Measurements from ENCODE around the gene UBE2J1.
"Not testable (repeated sequence)": the region's sequence is repeated elsewhere in the genome, so short reads cannot be mapped to it uniquely, and the experiment has no call there.

The UBE2J1 gene

DNA sequence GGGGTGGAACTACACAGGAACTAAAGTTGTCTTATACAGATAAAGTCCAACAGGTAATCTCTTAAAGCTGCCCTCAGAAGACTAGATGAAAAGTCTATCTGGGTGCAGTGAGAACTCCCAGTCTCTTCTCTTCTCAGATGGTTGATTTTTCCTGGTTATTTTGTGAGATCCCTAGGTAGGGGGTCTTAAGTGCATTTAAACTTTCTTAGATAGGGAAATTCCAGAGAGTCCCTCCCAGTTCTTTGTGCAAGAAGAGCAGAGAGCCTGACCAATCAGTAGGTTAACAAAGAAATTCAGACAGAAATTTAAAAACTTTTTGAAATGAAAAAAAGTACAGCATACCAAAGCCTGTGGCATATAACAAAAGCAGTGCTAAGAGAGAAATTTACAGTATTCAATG is 35.5 kb downstream of the UBE2J1 start:
- DNase-seq (ENCODE audit: low read depth): no peak

DNA sequence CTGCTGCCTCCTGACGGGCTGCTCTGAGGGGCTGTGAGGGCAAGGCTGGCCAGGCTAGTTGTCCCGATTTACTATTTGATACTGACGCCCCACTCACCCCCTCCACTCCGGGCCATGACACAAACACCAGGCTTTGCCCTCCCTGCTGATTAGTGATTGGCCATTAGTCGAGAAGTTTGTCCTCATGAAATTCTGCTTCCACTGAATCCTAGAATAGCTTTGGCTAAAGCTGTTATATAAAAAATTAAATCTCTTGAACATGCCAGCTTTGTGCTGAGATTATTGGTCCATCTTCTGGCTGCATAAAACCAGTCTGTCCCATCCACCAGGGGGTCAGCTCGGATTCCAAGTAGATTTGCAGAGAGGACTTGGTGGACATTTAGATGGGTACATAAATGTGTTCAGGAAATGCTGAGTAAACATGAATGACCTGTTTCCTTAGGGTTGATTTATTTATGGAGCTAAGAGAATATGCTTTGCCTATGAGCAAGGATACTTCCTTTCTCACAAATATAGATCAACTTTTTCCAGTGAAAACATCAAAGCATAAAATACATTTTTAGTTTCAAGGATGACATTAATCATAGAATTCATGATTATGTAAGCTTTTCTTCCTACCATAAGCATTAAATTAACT is 37.2 kb downstream of the UBE2J1 start, which contains the start of gene GABRR2:
Gene GABRR2, minus strand, starts transcription at position 51 of the 637 bp plus-strand sequence. CDS start 134 bp downstream, outside the sequence.
- no peak for DNase-seq (ENCODE audit: low read depth)

DNA sequence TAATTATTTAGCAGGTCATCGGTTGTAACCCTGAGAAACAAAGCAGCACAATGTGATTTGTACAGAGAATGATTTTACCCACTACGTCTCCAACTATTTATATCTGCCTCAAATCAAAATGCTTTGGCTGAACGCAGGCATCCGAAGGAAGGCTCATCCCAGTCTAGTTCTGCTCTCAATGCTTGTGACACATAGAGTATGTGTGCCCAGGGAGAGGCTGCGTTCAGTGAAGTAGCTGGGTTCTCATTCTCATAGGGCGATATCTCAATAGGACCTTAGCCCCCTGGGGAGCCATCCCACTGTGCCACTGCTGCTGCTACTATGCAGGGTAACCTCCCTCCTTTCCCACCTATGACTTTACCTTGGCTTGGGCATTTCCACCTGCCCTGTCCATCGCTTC is 37.8 kb downstream of the UBE2J1 start:
- no peak for DNase-seq (ENCODE audit: low read depth)

DNA sequence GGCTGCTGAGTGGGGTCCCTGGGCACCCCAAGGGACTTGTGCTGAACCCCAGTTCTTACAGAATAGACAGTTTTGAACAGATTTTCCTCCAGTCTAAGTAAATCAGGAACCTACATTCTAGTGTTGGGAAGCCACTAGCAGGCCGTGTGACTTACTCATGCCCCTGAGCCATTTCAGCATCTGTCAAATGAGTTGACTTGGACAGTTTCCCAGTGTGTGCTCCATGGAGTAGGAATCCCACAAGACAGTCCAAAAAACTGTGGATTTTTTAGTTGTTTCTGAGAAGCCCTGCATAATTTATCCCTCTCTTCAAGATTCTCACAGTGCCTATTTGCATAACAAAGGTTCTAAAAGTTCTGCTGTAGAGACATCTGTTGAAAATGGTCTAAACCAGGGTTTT is 39.5 kb downstream of the UBE2J1 start:
- no peak for DNase-seq (ENCODE audit: low read depth)

DNA sequence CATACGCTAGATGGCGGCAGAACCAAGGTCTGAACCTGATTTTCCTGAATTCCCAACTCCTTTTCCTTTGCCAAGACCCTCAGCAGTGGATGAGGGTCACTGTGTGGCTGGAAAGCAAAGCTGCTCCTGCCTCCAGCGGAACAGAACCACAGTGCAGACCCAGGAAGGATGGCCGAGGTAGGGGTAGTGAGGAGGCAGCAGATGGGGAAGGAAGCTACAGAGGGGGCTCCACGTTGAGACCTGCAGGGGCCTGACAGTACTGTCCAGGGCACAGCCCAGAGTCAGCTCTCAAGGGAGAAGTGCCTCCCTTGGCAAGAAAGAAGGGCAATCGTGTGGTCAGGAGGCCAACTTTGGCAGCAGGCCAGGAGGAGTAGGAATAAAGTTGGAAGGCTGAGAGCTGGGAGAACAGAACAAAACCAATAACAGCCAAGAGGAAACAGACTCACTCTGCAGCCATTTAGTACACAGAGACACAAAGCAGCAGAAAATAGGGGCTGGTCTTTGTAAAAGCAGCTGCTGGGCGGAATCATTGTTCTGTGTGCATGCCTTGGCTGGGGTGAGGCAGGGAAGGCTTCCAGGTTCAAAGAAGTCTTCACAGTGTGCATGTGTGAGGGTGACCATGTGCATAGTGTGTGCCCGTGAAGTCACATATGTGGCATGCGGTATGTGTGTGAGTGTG is 40.5 kb downstream of the UBE2J1 start:
- DNase-seq (ENCODE audit: low read depth): no peak

DNA sequence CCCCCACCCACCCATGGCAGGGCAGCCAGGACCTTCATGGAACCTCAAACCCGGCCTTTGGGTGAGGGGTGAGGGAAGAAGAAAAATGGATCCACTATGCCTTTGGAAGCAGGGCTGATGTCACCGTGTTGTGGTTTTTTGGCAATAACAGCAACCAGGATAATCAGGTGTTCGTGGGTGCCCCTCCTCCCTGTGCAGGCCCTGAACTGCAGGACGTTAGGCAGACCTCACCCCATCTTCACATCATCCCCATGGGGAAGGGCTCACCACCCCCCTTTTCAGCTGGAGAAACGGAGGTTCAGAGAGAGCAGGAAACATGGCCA is 41.0 kb downstream of the UBE2J1 start:
- no peak for DNase-seq (ENCODE audit: low read depth)

DNA sequence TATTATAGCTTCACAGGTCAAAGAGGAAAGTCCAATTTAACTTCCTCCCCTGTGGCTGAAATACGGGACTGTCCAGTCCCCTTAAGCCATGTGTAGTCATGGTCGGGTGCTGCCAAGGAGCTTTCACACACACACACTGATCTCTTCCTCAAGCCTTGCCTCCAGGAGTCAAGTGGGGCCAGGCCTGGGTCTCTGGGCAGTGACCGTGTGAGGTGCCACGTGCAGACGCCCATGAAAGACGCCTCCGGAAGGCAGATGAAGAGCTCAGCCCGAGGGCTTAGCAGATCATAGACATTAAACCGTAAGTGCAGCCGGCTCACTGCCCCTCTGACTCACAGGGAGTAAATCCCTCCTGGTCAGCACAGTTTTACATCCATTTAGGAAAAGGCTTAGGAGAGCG is 41.6 kb downstream of the UBE2J1 start:
- DNase-seq (ENCODE audit: low read depth): no peak

DNA sequence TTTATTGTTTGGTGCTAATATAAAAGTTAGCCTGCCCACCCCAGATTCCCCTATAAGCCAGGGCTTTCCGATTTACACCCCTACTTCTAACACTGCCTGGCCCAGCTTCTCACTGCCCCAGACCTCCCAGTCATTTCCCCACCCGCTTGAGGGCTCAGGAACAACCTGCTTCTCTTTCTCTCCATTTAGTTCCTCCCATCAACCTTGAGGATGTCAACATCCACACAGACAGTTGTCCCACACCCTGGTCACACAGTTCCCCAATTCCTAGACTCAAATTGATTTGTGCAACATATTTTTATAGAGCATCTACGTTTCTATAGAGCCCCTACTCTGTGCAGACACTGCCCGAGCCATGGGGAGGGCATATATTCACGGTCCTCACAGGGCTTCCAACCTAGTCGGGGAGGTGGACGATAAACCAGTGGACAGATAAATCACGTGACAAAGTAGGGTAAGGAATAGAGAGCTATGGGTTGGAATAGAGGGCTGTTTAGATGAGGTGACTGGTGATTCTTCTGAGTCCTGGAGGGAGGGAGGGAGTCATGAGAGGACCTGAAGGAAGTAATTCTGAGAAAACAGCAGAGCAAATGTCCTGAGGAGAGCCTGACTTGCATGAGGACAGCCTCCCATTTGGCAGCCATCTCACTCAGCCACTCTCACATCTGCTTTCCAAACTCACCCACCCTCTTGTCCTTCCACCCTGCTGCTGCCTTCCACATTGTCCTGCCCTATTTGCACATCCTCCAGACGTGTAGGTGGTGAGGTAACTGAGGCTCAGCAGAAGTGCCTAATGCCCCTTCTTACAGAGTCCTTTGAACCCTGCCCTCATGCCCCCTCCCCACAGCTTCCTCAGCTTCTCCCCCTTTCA is 43.8 kb downstream of the UBE2J1 start:
- DNase-seq (ENCODE audit: low read depth): no peak

DNA sequence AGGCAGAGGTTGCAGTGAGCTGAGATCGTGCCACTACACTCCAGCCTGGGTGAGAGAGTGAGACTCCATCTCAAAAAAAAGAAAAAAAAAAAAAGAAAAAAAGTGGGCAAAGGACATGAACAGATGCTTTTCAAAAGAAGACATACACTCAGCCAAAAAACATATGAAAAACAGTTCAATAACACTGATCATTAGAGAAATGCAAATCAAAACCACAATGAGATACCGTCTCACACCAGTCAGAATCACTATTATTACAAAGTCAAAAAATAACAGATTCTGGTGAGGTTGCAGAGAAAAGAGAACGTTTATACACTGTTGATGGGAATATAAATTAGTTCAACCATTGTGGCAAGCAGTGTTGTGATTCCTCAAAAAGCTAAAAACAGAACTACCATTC is 48.0 kb downstream of the UBE2J1 start:
- DNase-seq (ENCODE audit: low read depth): not testable (repeated sequence)

DNA sequence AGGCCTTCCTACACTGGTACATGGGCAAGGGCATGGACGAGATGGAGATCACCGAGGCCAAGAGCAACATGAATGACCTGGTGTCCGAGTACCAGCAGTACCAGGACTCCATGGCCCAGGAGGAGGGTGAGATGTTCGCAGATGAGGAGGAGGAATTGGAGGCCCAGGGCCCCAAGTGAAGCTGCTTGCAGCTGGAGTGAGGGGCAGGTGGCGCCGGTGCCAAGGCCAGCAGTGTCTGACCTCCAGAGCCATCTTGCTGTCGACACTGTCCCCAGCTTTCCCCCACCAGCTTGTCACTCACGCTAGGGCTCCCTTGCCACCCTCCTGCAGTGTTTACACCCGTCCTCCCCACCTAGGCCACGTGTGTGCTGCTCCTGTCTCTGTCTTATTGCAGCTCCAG is 49.6 kb downstream of the UBE2J1 start:
- no peak for DNase-seq (ENCODE audit: low read depth)

DNA sequence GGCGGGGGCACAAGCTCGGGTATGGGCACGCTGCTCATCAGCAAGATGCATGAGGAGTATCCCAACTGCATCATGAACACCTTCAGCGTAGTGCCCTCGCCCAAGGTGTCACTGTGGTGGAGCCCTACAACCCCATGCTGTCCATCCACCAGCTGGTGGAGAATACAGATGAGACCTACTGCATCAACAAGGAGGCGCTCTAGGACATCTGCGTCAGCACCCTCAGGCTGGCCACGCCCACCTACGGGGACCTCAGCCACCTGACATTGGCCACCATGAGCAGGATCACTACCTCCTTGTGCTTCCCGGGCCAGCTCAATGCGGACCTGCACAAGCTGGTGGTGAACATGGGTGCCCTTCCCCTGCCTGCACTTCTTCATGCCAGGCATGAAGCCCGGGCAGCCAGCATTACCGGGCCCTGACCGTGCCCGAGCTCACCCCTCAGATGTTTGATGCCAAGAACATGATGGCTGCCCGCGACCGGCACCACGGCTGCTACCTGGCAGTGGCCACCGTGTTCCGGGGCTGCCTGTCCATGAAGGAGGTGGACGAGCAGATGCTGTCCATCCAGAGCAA is 50.2 kb downstream of the UBE2J1 start:
- no peak for DNase-seq (ENCODE audit: low read depth)

DNA sequence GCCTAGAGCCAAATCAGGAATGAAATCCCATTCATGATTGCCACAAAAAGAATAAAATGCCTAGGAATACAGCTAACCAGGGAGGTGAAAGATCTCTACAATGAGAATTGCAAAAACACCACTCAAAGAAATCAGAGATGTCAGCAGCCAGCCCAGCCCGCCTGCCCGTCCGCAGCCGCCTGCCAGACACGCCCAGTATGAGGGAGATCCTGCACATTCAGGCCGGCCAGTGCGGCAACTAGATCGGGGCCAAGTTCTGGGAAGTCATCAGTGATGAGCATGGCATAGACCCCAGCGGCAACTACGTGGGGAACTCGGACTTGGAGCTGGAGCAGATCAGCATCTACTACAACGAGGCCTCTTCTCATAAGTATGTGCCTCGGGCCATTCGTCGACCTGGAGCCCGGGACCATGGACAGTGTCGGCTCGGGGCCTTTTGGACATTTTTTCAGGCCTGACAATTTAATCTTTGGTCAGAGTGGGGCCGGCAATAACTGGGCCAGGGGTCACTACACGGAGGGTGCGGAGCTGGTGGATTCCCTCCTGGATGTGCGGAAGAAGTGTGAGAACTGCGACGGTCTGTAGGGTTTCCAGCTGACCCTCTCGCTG is 50.8 kb downstream of the UBE2J1 start:
- DNase-seq (ENCODE audit: low read depth): no peak

DNA sequence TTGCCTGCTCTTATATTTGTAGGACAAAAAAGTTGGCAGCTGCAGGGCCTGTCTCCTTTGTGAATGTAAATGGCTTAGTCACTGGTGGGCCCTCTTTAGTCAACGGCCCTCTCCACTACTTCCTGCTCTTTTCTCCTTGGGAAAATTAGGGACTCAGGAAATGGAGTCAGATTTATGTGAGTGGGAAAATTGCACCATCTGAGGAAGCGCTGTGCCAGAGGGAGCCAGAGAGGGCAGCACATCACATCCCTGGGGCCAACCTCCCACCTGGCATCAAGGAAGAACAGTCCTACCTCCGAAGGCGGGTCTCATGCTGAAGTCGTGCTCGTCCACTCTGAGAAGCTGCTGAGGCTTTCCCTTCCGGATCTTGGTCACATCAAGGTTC is 53.1 kb downstream of the UBE2J1 start:
- no peak for DNase-seq (ENCODE audit: low read depth)

DNA sequence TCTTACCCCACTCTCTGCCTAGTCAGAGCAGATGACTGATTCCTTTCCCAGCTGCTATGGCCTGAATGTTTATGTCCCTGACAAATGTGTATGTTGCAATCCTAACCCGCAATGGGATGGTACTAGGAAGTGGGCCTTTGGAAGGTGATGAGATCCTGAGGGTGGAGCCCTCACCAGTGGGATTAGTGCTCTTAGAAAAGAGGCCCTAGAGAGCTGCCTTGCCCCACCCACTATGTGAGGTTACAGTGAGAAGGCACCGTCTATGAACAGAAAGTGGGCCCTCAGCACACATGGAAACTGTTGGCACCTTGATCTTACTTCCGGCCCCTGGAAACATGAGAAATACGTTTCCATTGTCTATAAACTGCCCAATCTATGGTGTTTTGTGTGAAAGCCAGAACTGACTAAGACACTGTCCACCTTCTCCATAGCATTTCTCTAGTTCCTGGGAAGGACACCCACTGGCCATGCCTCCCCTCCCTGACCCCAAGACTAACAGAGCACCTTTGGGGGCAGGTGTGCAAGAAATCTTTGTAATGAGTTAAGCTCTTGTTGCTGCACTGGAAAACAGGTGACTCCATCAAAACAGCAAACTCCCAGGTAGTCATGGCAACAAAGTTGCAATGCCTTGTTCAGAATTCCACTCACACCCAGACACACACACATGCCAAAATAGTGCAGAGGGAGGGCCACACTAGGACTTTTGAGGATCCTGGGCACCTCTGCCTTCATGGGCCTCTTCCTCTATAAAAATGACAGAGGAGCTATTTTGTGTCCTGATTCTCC is 53.6 kb downstream of the UBE2J1 start:
- peak; percentile 9 for DNase-seq (ENCODE audit: low read depth)

DNA sequence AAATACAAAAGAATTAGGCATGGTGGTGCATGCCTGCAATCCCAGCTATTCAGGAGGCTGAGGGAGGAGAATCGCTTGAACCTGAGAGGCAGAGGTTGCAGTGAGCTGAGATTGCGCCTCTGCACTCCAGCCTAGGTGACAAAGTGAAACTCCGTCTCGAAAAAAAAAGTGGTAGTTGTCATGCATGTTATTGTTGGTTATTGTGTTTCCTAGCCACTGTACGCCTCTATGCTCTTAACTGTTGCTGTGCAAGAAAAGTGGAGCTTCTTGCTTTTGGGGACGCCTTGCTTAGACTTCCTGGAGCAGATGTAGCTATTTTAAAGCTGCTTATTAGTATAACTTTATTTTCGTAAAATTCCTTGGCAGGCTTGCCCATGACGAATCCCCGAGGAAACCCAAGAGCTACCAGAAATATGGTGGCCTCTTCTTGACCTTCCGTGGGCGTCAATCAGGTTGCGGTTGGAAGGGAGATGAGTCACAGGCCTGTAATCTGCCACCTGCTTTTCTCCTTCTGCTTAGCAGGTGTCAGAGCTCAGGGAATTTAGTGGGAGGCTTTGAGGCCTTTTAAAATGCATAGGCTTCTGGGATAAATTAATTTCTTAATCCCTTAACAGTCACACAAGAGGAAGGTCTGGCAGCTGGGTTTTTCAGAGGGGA is 54.7 kb downstream of the UBE2J1 start:
- DNase-seq (ENCODE audit: low read depth): peak; percentile 22

DNA sequence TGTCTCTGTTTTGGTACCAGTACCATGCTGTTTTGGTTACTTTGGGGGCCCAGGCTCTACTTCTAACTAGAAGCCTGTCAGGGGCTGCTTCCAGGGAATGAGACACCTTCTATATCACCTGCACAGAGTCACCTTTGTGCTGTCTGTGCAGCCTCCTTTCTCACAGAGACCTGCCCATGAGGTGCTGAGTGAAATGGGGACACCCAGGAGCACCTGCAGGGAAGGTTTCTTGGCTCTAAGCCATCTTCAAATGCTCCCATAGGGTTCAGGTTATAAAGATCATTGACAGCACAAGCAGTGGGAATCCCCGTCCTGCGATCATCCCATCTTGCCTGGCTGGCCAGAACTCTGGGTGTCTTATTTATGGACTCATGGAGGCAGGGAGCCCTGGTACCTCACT is 56.5 kb downstream of the UBE2J1 start:
- no peak for DNase-seq (ENCODE audit: low read depth)

DNA sequence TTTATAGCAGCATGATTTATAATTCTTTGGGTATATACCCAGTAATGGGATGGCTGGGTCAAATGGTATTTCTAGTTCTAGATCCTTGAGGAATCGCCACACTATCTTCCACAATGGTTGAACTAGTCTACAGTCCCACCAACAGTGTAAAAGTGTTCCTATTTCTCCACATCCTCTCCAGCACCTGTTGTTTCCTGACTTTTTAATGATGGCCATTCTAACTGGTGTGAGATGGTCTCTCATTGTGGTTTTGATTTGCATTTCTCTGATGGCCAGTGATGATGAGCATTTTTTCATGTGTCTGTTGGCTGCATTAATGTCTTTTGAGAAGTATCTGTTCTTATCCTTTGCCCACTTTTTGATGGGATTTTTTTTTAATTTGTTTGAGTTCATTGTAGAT is 57.4 kb downstream of the UBE2J1 start:
- DNase-seq (ENCODE audit: low read depth): not testable (repeated sequence)

DNA sequence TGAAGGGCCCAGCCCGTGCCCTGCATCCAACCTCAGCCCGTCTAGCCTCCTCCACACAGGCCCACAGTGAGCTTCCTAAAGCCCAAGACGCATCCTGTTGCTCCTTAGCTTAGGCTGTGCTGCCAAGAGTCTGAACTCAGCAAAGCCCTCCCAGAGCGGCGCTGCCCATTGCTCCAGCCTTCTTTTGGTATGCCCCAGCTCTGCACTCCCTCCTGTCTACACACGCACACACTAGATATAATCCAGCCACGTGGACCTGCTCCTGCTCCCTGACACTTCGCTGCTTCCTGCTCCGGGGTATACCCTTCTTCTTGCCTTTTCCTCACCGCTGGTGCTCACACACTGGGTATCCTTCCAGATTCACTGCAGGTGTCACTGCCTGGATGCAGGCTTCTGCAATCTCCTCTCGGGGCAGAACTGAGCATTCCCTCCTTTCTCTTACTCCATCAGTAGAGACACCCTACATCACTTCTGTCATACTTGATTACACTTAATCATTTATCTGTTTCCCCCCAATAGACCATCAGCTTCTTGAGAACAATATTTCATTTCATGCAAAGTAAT is 61.2 kb downstream of the UBE2J1 start:
- DNase-seq (ENCODE audit: low read depth): no peak

DNA sequence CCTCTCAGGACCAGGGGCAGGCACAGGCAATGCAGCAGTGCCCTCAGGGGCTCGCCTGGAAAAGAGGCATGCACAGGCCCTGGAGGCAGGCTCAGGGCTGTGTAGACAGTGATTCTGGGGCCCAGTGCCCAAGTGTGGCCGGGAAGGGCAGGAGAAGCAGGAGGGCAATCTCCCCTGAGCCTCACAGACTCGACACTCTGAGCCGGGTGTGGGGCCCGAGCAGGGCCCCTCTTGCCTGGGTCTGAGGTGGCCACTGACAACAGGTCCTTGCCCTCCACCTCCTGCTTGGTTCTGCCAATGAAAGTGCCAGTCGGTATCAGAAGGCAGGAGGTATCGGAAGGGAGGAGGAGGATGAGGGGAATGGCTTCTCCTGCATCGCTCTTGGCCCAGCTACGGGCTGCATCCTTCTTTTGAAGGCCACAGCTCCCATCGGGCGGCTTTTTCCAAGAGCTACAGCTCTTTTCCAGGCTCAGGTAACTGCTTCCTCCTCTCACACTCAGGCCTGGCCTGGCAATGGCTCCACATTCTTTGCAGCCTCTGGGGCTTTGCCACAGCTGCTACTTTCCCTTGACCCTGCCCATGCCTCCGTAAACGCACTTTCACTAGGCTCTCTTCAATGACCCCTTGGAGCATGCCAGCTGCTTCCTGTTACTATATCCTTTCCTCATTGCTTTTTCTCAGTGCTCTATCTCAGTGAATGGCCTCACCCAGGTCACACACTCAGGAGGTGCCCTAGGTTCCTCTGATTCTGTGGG is 61.9 kb downstream of the UBE2J1 start:
- DNase-seq (ENCODE audit: low read depth): no peak

DNA sequence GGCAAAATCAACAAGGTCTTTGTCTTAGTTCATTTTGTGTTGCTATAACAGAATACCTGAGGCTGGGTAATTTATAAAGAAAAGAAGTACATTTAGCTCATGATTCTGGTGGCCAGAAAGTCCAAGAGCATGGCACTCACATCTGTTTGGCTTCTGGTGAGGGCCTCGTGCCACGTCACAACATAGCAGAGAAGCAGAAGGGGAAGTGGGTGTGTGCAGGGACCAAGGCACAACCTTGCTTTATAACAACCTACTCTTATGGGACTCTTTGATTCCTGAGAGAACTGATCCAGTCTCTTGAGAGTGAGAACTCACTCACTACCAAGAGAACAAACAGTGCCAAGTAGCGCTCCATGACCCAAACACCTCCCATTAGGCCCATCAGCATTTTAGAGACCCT is 62.8 kb downstream of the UBE2J1 start:
- no peak for DNase-seq (ENCODE audit: low read depth)

All from activated T-cell treated with anti-CD3 and anti-CD28 coated beads for 1 hour (primary cell).